ENCODE results near the gene MTCL3.

The MTCL3 gene

DNA sequence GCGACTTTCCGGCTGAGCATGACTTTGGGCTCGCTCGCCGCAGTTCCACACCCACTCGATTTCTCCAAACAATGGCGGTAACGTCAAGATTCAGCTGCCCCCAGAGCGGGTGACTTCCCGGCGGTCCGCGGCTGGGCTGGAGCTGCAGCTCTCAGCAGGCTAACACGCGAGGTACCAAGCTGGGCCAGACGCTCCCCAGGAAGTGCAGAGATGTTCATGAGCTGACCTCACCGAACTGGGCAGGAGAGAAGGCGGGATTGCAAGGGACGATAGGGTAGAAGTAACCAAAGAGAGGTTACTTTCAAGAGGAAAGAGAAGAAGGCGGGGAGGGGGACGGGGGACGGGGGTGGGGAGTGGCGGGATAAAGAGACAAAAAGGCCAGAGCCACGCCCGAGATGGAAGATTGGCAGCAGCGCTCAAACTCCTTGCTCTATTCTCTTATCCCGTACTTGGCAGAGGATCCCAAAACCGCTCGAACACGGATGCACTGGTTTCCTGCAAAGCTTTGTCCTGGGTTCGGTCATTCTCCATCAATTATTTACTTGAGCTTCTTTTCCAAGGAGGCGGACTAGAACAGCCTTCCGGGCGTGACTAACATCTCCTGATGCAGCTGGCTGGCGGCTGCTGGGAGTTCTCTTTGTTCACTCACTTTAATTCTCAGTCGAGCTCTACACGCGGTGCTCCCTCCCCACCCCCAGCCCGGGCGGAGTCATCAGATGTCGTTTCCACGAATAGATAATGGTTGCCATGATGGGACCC is at the start of gene MTCL3:
MTCL3 (minus strand) TSS at position 626 of the 759 bp plus-strand sequence.
- intact Hi-C loops (cut with micrococcal nuclease): loop anchor here (5.0 to 10.0 kb wide), 4 partner anchors 376 to 1973 kb away; partner anchors contain the start of gene PTPRK

DNA sequence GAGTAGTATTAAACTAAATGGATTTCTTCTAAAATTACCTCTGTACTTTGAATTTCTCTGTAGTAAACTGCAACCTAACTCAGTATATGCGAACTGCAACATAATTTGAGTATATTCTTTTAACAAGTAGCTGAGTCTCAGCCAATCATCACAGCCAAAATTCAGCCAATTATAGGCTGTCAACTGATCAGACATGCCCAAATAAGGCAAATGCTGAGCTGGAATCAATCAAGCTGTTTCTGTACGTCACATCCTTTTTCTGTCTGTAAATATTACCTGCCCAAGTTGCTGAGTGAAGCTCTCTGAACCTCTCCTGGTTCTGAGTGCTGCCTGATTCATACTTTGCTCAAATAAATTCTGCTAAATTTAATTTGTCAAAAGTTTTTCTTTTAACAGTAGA is 48.3 kb upstream of the MTCL3 start:
- intact Hi-C loops (cut with micrococcal nuclease): no loop called here

- intact Hi-C loops (cut with micrococcal nuclease): no loop called here
These were observed 47.5 kb upstream of the MTCL3 start for GRCh38 chr6:127566651-127567050.

- intact Hi-C loops (cut with micrococcal nuclease): no loop called here
These were observed 47.0 kb upstream of the MTCL3 start for GRCh38 chr6:127566119-127566518.

DNA sequence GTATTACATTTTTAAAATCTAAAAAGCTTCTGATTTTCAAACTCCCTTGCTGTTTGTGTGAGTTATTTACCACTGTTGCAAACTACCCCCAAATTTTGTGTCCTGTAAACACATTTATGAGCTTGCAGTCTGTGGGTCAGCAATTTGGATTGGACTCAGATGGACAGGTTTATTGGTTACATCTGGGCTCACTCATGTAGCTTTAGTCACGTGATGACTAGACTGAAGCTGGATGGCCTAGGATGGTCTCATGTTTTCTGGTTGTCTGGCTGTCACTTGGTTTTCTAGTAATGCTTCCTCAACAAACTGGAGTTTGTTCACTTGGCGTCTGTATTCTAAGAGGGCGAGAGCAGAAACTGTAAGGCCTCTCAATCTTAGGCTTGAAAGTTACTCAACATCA is 45.6 kb upstream of the MTCL3 start:
- intact Hi-C loops (cut with micrococcal nuclease): no loop called here

GRCh38 chr6:127561660-127562059 is 42.5 kb upstream of the MTCL3 start:
- intact Hi-C loops (cut with micrococcal nuclease): no loop called here

- intact Hi-C loops (cut with micrococcal nuclease): no loop called here
These were observed 35.4 kb upstream of the MTCL3 start for GRCh38 chr6:127554435-127555006.

GRCh38 chr6:127550403-127550802 is 31.3 kb upstream of the MTCL3 start:
- intact Hi-C loops (cut with micrococcal nuclease): no loop called here

- intact Hi-C loops (cut with micrococcal nuclease): no loop called here
These were observed 28.9 kb upstream of the MTCL3 start for GRCh38 chr6:127547904-127548649.

DNA sequence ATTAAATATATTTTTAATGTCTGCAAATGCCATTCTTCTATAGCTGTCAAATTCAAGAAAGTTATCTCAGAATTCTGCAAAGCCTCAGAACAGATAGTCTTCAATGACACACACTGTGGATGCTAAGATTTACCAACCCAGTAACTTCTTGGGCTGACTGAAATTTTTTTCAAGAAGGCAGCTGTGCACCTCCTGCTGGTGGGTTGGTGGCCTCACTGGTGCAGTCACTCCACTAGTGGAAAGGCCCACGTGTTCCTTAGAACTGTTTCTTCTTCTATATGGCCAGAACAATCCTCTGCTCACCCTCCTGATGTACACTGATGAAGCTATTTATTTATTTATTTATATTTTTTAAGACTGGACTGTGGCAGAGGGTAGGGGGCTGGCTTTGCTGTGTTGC is 28.1 kb upstream of the MTCL3 start:
- intact Hi-C loops (cut with micrococcal nuclease): no loop called here

GRCh38 chr6:127539272-127539671 is 20.1 kb upstream of the MTCL3 start:
- intact Hi-C loops (cut with micrococcal nuclease): loop anchor here (1.0 to 2.0 kb wide), 4 partner anchors 74 to 352 kb away; no protein-coding TSS in a partner anchor

DNA sequence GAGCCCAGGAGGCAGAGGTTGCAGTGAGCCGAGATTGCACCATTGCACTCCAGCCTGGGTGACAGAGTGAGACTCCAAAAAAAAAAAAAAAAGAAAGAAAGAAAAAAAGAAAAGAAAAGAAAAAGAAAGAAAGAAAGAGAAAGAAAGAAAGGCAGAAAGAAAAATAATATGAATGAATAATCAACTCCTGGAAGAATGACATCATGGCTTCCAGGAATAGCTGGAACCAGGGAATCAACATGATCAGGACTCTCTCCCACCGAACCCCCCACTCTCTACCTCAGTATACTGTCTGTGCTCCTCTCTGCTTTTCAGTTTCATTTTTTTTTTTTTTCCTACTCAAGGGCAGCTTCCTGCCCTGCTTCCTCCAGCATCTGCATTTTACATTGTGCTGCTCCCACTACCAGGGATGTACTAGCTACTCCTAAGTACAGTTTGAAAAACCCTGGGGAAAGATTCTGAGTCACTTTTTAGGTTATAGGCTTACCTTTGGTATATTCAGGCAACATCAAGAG is 19.7 kb upstream of the MTCL3 start:
- intact Hi-C loops (cut with micrococcal nuclease): loop anchor here (1.0 to 2.0 kb wide), 4 partner anchors 74 to 352 kb away; no protein-coding TSS in a partner anchor

- intact Hi-C loops (cut with micrococcal nuclease): no loop called here
These were observed 14.6 kb upstream of the MTCL3 start for GRCh38 chr6:127533736-127534135.

GRCh38 chr6:127533011-127533410 is 13.9 kb upstream of the MTCL3 start:
- intact Hi-C loops (cut with micrococcal nuclease): no loop called here

- intact Hi-C loops (cut with micrococcal nuclease): no loop called here
These were observed 3.6 kb upstream of the MTCL3 start for GRCh38 chr6:127522714-127523113.

DNA sequence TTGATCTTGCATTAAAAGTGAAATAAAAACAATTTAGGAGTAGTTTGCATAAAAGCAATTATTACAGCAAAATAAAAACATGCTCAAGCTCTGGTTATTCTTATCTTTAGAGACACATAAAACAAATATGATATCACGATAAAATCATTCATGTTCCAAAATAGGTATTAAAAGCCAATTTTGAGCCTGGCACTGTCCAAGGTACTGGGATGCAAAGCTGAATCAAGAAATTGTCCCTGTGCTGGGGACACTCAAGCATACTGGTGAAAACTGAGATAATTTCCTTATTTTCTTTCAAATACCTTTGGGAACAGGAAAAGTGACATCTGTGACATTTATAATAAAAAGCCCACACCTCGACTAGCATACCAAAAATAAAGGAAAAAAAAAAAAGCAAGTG is 931 bp upstream of the MTCL3 start:
- intact Hi-C loops (cut with micrococcal nuclease): no loop called here

DNA sequence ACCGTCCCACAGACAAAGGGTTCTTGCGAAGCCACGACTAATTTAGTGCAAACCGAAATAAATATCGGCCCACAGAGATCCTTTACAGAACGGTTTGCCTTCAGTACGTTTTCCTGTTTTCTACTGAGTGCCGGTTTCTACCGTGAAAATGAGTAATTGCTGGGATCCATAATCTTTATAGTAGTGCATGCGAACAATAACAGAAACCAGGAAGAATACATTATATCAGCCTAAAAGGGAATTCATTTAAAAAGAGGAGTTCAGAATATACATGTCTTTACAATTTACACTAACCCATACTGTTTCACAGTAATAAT is 292 bp upstream of the MTCL3 start:
- intact Hi-C loops (cut with micrococcal nuclease): loop anchor here (5.0 to 10.0 kb wide), 4 partner anchors 375 to 1973 kb away; partner anchors contain the start of gene PTPRK

DNA sequence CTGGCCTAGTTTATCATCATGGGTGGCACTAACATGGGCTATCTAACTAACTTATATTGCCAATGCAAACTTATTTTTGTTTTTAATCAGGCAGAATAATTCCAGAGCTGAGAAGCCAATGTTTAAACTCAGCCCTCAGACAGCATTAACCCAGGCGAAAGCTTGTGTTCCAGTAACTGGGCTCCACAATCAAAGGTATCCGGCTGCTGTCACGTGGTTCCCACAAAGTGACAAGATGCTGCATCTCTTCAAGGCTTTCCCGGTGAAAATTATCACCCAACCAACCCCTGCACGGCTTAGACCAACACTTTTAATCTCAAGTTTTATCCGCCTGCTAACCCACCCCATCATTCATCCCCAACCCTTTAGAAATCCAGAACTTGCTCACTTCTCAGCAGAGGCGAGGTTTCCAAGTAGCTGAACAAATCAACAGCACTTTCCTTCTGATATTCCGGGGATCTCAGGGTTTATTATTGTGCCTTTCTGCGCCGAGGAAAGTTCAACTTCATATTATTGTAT is 885 bp downstream of the MTCL3 start:
- intact Hi-C loops (cut with micrococcal nuclease): loop anchor here (5.0 to 10.0 kb wide), 4 partner anchors 377 to 1974 kb away; partner anchors contain the start of gene PTPRK

DNA sequence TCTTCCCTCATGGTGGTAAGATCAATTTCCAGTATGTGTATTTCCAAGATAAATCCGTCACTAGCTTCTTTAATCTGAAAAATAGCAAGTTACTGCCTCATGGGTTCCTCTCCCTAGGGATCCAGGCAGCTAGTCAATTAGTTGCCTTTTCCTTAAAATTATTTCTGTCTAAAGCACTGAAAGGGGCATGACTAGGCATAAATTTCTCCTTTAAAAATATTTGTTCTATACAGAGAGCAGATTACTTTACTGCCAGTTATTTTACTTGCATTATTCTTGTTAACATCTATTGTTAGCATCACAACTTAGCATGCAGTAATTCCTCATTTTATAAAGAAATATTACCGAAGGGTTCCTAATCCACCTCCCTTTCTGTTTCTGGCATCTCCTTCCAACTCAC is 1.4 kb downstream of the MTCL3 start:
- intact Hi-C loops (cut with micrococcal nuclease): loop anchor here (2.0 to 10.0 kb wide), 6 partner anchors 23 to 1975 kb away; partner anchors contain the start of gene PTPRK

- intact Hi-C loops (cut with micrococcal nuclease): loop anchor here (1.0 to 10.0 kb wide), 12 partner anchors 24 to 1976 kb away; partner anchors contain the start of genes ECHDC1, PTPRK and RNF146
These were observed 2.4 kb downstream of the MTCL3 start for GRCh38 chr6:127516662-127517273.

Measured in T-helper 2 cell treated with Interferon-gamma antibody and Interleukin-4, amounts not matched to agents 100 ng/mL and 5 ng/mL, for 36 hours (primary cell).